Measurements from ENCODE around the gene VPS54. TPM values are rescaled to one million over a fixed set of nuclear protein-coding genes. Genes with fewer than 3 reads are reported as not detected.
"Not testable (repeated sequence)": the region's sequence is repeated elsewhere in the genome, so short reads cannot be mapped to it uniquely, and the experiment has no call there.

VPS54 gene
- total RNA-seq, 4 donors from 2014 or later, result 21.7 to 33.2 (median 27.2) TPM

DNA sequence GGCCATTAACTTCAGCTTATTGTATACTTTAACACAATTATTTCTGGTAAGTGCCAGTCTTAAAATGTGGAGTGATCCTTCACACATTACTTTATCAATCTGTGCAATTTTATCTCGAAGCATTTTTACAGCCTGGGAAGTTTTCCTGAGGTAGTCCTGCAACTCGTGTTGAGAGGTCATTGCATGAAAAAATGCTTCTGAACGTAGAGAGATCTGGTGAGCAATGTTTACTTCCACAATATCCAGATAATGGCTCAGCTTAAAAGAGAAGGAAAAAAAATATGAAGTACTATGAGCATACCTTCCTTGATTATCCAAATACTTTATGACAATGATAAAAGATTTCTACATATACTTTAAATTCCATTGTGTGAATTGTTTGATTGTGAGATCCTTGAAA, 57.0 kb downstream of the VPS54 start:
- TF ChIP-seq POLR2A (IDR thresholded peaks at IDR 0.05), result no peak
- TF ChIP-seq EP300 (IDR thresholded peaks at IDR 0.05), result no peak
- no peak for TF ChIP-seq POLR2AphosphoS5 (IDR thresholded peaks at IDR 0.05)
- Histone ChIP-seq H3K4me3 (no peak overlapping the region), H3K9me3 (no peaks in the 10 kb centered on the region), H3K4me1 (no peaks in the 10 kb centered on the region), H3K27ac (no peak overlapping the region), H3K36me3 (peaks cover 0 to 42% of the 10 kb centered on the region in 2 donors), H3K27me3 (no peaks in the 10 kb centered on the region)
- 36 to 47% methylated on average over 2 to 3 of the region's 3 CpGs for WGBS, 2 donors (ENCODE audit: low coverage in 1 of 2)
- no peak for ATAC-seq

DNA sequence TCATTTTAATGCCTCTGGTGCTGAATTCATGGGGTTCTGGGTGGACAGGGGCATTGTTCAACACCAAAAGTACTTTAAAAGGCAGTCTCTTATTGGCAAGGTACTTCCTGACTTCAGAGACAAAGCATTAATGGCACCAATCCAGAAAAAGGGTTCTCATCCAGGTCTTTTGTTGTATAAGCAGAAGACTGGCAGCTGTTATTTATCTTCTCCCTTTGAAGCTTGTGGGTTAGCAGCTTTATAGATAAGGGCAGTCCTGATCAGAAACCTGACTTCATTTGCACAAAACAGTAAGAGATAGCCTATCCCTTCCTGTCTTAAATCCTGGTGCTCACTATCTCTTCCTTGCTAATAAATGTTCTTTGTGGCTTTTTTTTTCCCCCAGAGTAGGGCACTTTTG, 68.8 kb downstream of the VPS54 start:
- no peak for ATAC-seq
- H3K9me3 ChIP-seq, result peaks cover 0 to 5% (median 0%) of the 10 kb centered on the region in 3 donors
- H3K27me3 ChIP-seq, result no peaks in the 10 kb centered on the region
- H3K4me1 ChIP-seq, result no peaks in the 10 kb centered on the region
- H3K27ac ChIP-seq, result no peak overlapping the region
- peaks cover 0 to 44% of the 10 kb centered on the region in 2 donors for H3K36me3 ChIP-seq
- TF ChIP-seq, protein P1, sequence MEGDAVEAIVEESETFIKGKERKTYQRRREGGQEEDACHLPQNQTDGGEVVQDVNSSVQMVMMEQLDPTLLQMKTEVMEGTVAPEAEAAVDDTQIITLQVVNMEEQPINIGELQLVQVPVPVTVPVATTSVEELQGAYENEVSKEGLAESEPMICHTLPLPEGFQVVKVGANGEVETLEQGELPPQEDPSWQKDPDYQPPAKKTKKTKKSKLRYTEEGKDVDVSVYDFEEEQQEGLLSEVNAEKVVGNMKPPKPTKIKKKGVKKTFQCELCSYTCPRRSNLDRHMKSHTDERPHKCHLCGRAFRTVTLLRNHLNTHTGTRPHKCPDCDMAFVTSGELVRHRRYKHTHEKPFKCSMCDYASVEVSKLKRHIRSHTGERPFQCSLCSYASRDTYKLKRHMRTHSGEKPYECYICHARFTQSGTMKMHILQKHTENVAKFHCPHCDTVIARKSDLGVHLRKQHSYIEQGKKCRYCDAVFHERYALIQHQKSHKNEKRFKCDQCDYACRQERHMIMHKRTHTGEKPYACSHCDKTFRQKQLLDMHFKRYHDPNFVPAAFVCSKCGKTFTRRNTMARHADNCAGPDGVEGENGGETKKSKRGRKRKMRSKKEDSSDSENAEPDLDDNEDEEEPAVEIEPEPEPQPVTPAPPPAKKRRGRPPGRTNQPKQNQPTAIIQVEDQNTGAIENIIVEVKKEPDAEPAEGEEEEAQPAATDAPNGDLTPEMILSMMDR (IDR thresholded peaks at IDR 0.05), result no peak
- TF ChIP-seq POLR2A (IDR thresholded peaks at IDR 0.05) (no peak), EP300 (IDR thresholded peaks at IDR 0.05) (no peak), POLR2AphosphoS5 (IDR thresholded peaks at IDR 0.05) (no peak)
- no peak overlapping the region for H3K4me3 ChIP-seq

DNA sequence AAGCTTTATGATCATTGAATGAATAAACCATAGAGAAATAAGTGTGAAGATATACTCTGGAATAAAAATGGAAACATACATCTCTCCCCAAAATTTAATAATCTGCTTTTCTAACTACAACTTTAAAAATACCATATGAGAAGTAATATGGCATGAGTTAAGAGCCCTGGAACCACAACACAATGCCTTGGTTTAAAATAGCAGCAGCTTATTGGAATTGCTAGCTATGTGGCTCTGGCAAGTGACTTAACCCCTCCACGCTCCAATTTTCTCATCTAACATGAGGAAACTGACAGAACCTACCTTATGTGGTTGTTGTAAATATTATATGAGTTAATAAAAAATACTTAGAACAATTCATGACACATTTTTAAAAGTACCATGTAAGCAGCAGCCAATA, 76.4 kb downstream of the VPS54 start:
- Histone ChIP-seq H3K4me3 (no peak overlapping the region), H3K36me3 (peaks cover 5 to 72% of the 10 kb centered on the region in 2 donors), H3K27me3 (no peaks in the 10 kb centered on the region), H3K9me3 (no peaks in the 10 kb centered on the region), H3K27ac (no peak overlapping the region), H3K4me1 (no peaks in the 10 kb centered on the region)
- ATAC-seq, result no peak
- 93% methylated on average over 1 of the region's 1 CpG; no CpG with 5 or more reads in 1 of the 2 donors for WGBS, 2 donors (ENCODE audit: low coverage in 1 of 2)
- TF ChIP-seq, protein P1 (IDR thresholded peaks at IDR 0.05), result no peak
- TF ChIP-seq POLR2A (IDR thresholded peaks at IDR 0.05), result no peak
- no peak for TF ChIP-seq EP300 (IDR thresholded peaks at IDR 0.05)
- no peak for TF ChIP-seq POLR2AphosphoS5 (IDR thresholded peaks at IDR 0.05)

DNA sequence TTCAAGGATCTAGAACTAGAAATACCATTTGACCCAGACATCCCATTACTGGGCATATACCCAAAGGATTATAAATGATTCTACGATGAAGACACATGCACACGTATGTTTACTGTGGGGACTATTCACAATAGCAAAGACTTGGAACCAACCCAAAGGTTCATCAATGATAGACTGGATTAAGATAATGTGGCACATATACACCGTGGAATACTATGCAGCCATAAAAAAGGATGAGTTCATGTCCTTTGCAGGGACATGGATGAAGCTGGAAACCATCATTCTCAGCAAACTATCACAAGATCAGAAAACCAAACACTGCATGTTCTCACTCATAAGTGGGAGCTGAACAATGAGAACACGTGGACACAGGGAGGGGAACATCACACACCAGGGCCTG, 87.1 kb downstream of the VPS54 start:
- not testable (repeated sequence) for H3K9me3 ChIP-seq, H3K4me3 ChIP-seq, ATAC-seq, H3K27me3 ChIP-seq, H3K4me1 ChIP-seq, H3K27ac ChIP-seq
- peaks cover 4 to 45% of the 10 kb centered on the region in 2 donors for H3K36me3 ChIP-seq
- WGBS, 2 donors (ENCODE audit: low coverage in 1 of 2), result 88 to 100% methylated on average over 4 of the region's 4 CpGs

DNA sequence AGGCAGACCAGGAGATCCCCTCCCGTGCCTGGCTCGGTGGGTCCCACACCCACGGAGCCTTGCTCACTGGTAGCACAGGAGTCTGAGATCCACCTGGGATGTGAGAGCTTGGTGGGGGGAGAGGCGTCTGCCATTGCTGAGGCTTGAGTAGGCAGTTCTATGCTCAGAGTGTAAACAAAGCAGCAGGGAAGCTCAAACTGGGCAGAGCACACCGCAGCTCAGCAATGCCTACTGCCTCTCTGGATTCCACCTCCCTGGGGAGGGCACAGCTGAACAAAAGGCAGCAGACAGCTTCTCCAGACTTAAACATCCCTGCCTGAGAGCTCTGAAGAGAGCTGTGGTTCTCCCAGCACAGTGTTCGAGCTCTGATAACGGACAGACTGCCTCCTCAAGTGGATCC, 92.4 kb downstream of the VPS54 start:
- WGBS, 2 donors (ENCODE audit: low coverage in 1 of 2), result no CpG with 5 or more reads among the region's 7 CpGs
- no peak overlapping the region for H3K27ac ChIP-seq
- no peak overlapping the region for H3K4me3 ChIP-seq
- H3K9me3 ChIP-seq, result no peaks in the 10 kb centered on the region
- TF ChIP-seq, protein P1 (IDR thresholded peaks at IDR 0.05), result no peak
- no peak for TF ChIP-seq POLR2AphosphoS5 (IDR thresholded peaks at IDR 0.05)
- no peak for TF ChIP-seq EP300 (IDR thresholded peaks at IDR 0.05)
- TF ChIP-seq POLR2A (IDR thresholded peaks at IDR 0.05), result no peak
- no peaks in the 10 kb centered on the region for H3K4me1 ChIP-seq
- no peak for ATAC-seq
- H3K27me3 ChIP-seq, result no peaks in the 10 kb centered on the region
- H3K36me3 ChIP-seq, result peaks cover 0 to 30% of the 10 kb centered on the region in 2 donors

DNA sequence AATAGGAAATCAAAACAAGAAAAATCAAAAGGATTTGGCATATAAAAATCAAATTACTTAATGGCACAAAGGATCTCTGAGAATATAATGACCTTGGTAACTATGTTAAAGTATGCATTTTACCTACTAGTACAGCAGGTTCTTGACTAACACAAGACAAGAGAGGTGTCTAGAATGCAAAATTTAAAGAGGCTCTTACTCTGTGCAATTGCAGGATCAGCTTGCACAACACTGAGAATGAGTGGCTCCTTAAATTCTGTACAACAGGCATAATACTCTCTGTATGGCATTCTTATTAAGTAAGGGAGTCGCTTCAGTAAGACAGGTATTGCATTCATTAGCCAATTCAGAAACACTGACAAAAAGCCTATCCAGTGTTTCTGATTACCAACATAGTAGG, 104.9 kb downstream of the VPS54 start:
- WGBS, 2 donors (ENCODE audit: low coverage in 1 of 2), result 93 to 100% methylated on average over 1 of the region's 1 CpG
- H3K36me3 ChIP-seq, result peaks cover 3 to 82% of the 10 kb centered on the region in 2 donors
- H3K4me3 ChIP-seq, result no peak overlapping the region
- no peaks in the 10 kb centered on the region for H3K4me1 ChIP-seq
- TF ChIP-seq, protein P1 (IDR thresholded peaks at IDR 0.05), result no peak
- TF ChIP-seq EP300 (IDR thresholded peaks at IDR 0.05) (no peak), POLR2AphosphoS5 (IDR thresholded peaks at IDR 0.05) (no peak), POLR2A (IDR thresholded peaks at IDR 0.05) (no peak)
- no peak for ATAC-seq
- no peaks in the 10 kb centered on the region for H3K27me3 ChIP-seq
- H3K27ac ChIP-seq, result no peak overlapping the region
- no peaks in the 10 kb centered on the region for H3K9me3 ChIP-seq

Measured in gastroesophageal sphincter (tissue), 4 donors.